Hepatocyte (in vitro differentiated cells): ENCODE measurements around the gene TANC2. TPM values are rescaled to one million over a fixed set of nuclear protein-coding genes. Genes with fewer than 3 reads are reported as not detected.

ENCODE experiments used
- DNase-seq: peaks from one replicate; pipeline ENCODE4 v3.0.0-alpha.2; 2016; ENCODE audit warnings: low spot score
- H2AFZ ChIP-seq: fragments of 200-600 bp; sonication (generic); 2 replicates; pipeline ENCODE4 v1.6.0; 2016; ENCODE audit warnings: antibody characterized with exemption, mild to moderate bottlenecking
- H3K27ac ChIP-seq: fragments of 200-600 bp; sonication (generic); 2 replicates; pipeline ENCODE4 v1.5.1; 2016; ENCODE audit warnings: mild to moderate bottlenecking
- H3K27me3 ChIP-seq: fragments of 200-600 bp; sonication (generic); 2 replicates; pipeline ENCODE4 v1.6.1; 2016
- H3K36me3 ChIP-seq: fragments of 200-600 bp; sonication (generic); replicated peaks from 2 replicates; pipeline ENCODE4 v1.5.1; 2016; ENCODE audit warnings: low read depth; ENCODE audit not compliant: insufficient read depth
- H3K4me1 ChIP-seq: fragments of 200-600 bp; sonication (generic); 2 replicates; pipeline ENCODE4 v1.5.1; 2016; ENCODE audit warnings: mild to moderate bottlenecking, moderate library complexity; ENCODE audit not compliant: insufficient read depth
- H3K4me2 ChIP-seq: fragments of 200-600 bp; sonication (generic); 2 replicates; pipeline ENCODE4 v1.6.0; 2016
- H3K4me3 ChIP-seq: fragments of 200-600 bp; sonication (generic); 2 replicates; pipeline ENCODE4 v1.5.1; 2016; ENCODE audit warnings: mild to moderate bottlenecking
- H3K79me2 ChIP-seq: fragments of 200-600 bp; sonication (generic); 2 replicates; pipeline ENCODE4 v1.6.0; 2017; ENCODE audit warnings: mild to moderate bottlenecking
- H3K9me2 ChIP-seq: fragments of 200-600 bp; sonication (generic); replicated peaks from 2 replicates; pipeline ENCODE4 v1.6.0; 2017; ENCODE audit warnings: mild to moderate bottlenecking; ENCODE audit not compliant: insufficient read depth
- H3K9me3 ChIP-seq: fragments of 200-600 bp; sonication (generic); 2 replicates; pipeline ENCODE4 v1.5.1; 2016; ENCODE audit warnings: low read depth, mild to moderate bottlenecking
- H4K20me1 ChIP-seq: fragments of 200-600 bp; sonication (generic); 2 replicates; pipeline ENCODE4 v1.6.0; 2016; ENCODE audit warnings: mild to moderate bottlenecking; ENCODE audit not compliant: insufficient read depth, poor library complexity, severe bottlenecking
- EZH2 ChIP-seq: fragments of 200-600 bp; sonication (generic); IDR thresholded peaks from 2 replicates; pipeline ENCODE4 v1.6.1; 2016; ENCODE audit warnings: antibody characterized with exemption, mild to moderate bottlenecking, borderline replicate concordance
- EZH2phosphoT487 ChIP-seq: fragments of 200-600 bp; sonication (generic); IDR thresholded peaks from one replicate; pipeline ENCODE4 v1.6.1; 2018; ENCODE audit warnings: antibody characterized with exemption, mild to moderate bottlenecking, low read depth, moderate library complexity; ENCODE audit not compliant: unreplicated experiment, severe bottlenecking
- WGBS: methylation state at CpG from one replicate; pipeline ENCODE4 v1.1.6; 2016; ENCODE audit warnings: low lambda C conversion rate; ENCODE audit errors: missing lambda C conversion rate; 5-methylcytosine and 5-hydroxymethylcytosine counted together
- polyA plus RNA-seq: library from polyadenylated mRNA; unstranded; fragments of >200 nt; fragmentation: Nextera tagmentation; extraction: Ambion mirVana; gene quantifications from 2 replicates; pipeline ENCODE4 v1.2.1, GENCODE V29; 2016
- total RNA-seq: library from RNA; depleted of rRNA; stranded (reverse); fragments of >200 nt; gene quantifications from 2 replicates; pipeline ENCODE4 v1.2.3, GENCODE V29; 2014
- TF ChIP-seq, protein P1 (sequence below): fragments of 200-600 bp; sonication (generic); IDR thresholded peaks from 2 replicates; pipeline ENCODE4 v1.5.1; 2016; ENCODE audit warnings: antibody characterized with exemption, mild to moderate bottlenecking; ENCODE audit not compliant: poor library complexity

The TANC2 gene
- total and polyA plus RNA-seq, 2 experiments from 2014 or later, result 16.7 to 20.4 TPM

DNA sequence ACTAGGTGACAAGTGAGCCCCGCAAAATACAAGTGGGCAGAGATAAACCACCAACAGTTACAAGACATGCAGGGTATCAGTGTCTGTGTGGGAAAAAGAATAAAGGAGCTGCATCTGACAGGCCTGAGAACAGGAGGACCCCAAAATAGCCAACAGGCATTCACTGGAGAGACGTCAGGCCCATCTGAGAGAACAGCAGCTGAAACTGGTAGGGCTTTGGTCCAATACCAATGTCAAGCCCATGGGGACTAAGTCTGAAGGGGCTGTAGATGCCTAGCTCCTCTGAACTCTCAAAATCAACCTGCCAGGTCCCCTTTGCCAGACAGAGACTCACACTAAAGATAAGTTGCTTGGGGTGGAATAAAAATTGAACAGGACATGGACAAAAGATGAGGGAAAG lies 30.5 kb upstream of the TANC2 start:
- no peaks in the 10 kb centered on the region for H3K9me2 ChIP-seq
- H3K36me3 ChIP-seq, result no peaks in the 10 kb centered on the region
- H3K4me3 ChIP-seq, result no peak overlapping the region
- H3K9me3 ChIP-seq, result no peaks in the 10 kb centered on the region
- no peaks in the 10 kb centered on the region for H3K79me2 ChIP-seq
- H3K27me3 ChIP-seq, result no peaks in the 10 kb centered on the region
- H3K27ac ChIP-seq, result no peak overlapping the region
- WGBS, result 77% methylated on average over 2 of the region's 2 CpGs
- no peaks in the 10 kb centered on the region for H3K4me1 ChIP-seq
- DNase-seq, result no peak
- no peak overlapping the region for H3K4me2 ChIP-seq
- no peaks in the 10 kb centered on the region for H4K20me1 ChIP-seq
- TF ChIP-seq, protein P1, sequence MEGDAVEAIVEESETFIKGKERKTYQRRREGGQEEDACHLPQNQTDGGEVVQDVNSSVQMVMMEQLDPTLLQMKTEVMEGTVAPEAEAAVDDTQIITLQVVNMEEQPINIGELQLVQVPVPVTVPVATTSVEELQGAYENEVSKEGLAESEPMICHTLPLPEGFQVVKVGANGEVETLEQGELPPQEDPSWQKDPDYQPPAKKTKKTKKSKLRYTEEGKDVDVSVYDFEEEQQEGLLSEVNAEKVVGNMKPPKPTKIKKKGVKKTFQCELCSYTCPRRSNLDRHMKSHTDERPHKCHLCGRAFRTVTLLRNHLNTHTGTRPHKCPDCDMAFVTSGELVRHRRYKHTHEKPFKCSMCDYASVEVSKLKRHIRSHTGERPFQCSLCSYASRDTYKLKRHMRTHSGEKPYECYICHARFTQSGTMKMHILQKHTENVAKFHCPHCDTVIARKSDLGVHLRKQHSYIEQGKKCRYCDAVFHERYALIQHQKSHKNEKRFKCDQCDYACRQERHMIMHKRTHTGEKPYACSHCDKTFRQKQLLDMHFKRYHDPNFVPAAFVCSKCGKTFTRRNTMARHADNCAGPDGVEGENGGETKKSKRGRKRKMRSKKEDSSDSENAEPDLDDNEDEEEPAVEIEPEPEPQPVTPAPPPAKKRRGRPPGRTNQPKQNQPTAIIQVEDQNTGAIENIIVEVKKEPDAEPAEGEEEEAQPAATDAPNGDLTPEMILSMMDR, result no peak
- TF ChIP-seq EZH2 (no peak), EZH2phosphoT487 (no peak)
- H2AFZ ChIP-seq, result no peak overlapping the region

DNA sequence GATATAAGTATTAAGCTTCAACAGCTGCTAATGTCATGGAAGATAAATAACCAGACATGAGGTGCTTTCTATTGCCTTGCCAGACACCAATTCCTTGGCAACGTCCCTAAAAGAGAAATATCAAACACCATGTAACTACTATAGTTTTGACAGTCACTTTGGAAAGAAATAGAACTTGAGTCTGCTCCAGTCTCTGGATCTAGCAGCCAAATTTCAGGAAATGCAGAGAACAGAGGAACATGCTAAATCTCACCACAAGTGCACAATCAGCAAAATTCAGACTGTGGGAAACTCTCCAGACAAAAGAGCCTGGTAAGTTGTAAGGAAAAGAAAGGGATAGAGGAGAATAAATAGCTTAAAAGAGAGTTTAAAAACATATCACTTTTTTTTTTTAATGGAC lies 28.4 kb upstream of the TANC2 start:
- H3K27ac ChIP-seq, result no peak overlapping the region
- no peak overlapping the region for H3K4me2 ChIP-seq
- H3K36me3 ChIP-seq, result no peaks in the 10 kb centered on the region
- no peak for DNase-seq
- no peaks in the 10 kb centered on the region for H3K27me3 ChIP-seq
- no peaks in the 10 kb centered on the region for H3K4me1 ChIP-seq
- H3K79me2 ChIP-seq, result no peaks in the 10 kb centered on the region
- no peak overlapping the region for H2AFZ ChIP-seq
- no peaks in the 10 kb centered on the region for H3K9me2 ChIP-seq
- no peak overlapping the region for H3K4me3 ChIP-seq
- 63% methylated on average over 1 of the region's 1 CpG for WGBS
- H4K20me1 ChIP-seq, result no peaks in the 10 kb centered on the region
- TF ChIP-seq, protein P1, result no peak
- no peak for TF ChIP-seq EZH2phosphoT487
- TF ChIP-seq EZH2, result no peak
- peaks cover 3% of the 10 kb centered on the region for H3K9me3 ChIP-seq

DNA sequence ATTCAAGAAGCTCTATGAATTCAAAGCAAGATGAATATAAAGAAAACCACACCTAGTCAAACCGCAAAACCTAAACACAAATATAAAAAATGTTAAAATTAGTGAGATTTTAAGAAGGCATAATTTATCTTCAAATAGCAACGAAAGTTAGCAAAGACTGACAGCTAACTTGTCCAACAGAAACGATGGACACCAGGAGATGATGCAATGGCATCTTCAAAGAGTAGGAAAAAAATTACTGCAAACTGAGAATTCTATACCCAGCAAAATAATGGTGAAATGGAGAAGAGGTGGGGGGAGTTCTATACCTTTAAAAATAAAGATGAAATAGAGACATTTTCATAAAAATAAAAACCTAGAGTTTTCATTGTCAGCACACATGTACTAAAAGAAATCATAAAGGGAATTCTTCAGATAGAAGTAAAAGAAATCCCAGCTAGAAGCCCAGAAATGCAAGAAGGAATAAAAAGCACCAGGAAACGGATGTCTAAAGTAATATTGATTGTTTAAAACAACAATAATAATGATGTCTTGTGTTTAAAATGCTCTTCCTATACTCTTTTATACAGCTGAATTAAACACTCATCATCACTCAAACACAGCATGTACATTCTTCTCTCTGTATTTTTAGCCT lies 24.6 kb upstream of the TANC2 start:
- Histone ChIP-seq H3K36me3 (no peaks in the 10 kb centered on the region), H3K27me3 (no peaks in the 10 kb centered on the region), H3K9me2 (no peaks in the 10 kb centered on the region), H2AFZ (no peak overlapping the region), H3K79me2 (no peaks in the 10 kb centered on the region), H3K4me2 (no peak overlapping the region), H3K27ac (no peak overlapping the region), H3K9me3 (peaks cover 3% of the 10 kb centered on the region), H4K20me1 (no peaks in the 10 kb centered on the region), H3K4me1 (no peaks in the 10 kb centered on the region), H3K4me3 (no peak overlapping the region)
- WGBS, result 91% methylated on average over 4 of the region's 4 CpGs
- DNase-seq, result no peak
- no peak for TF ChIP-seq EZH2phosphoT487
- TF ChIP-seq, protein P1, result no peak
- no peak for TF ChIP-seq EZH2
